T-helper 2 cell (primary cell): ENCODE results near the gene FAM168A.
A peak's percentile ranks its signal among the peaks of the same experiment; 100 is the strongest.

Experiments used
- DNase-seq, 5 experiments: peaks; one replicate each; pipeline versions ENCODE4 v3.0.0 to v3.0.0-alpha.2; 2012 to 2022

FAM168A gene

GRCh38 chr11:73398132-73398526 is 199.8 kb downstream of the FAM168A start:
- DNase-seq: no peak

- DNase-seq: no peak
Observed at GRCh38 chr11:73397468-73398131, 200.3 kb downstream of the FAM168A start.

GRCh38 chr11:73396985-73397384 is 200.9 kb downstream of the FAM168A start:
- no peak for DNase-seq

GRCh38 chr11:73396251-73396930 is 201.5 kb downstream of the FAM168A start:
- no peak for DNase-seq

GRCh38 chr11:73395297-73396208 is 202.4 kb downstream of the FAM168A start:
- DNase-seq: no peak

- no peak for DNase-seq
Observed at GRCh38 chr11:73394416-73395296, 203.3 kb downstream of the FAM168A start.

- peak in 4 of 5 experiments; percentile 36 to 71 (median 45) for DNase-seq
Observed at GRCh38 chr11:73393479-73394415, 204.2 kb downstream of the FAM168A start.

GRCh38 chr11:73393011-73393380 is 204.9 kb downstream of the FAM168A start:
- DNase-seq: no peak

- no peak for DNase-seq
Observed at GRCh38 chr11:73392108-73393010, 205.6 kb downstream of the FAM168A start.

- DNase-seq: no peak
Observed at GRCh38 chr11:73391665-73392064, 206.2 kb downstream of the FAM168A start.

GRCh38 chr11:73390601-73391565 is 207.0 kb downstream of the FAM168A start:
- no peak for DNase-seq

GRCh38 chr11:73389916-73390315 is 208.0 kb downstream of the FAM168A start:
- no peak for DNase-seq

- DNase-seq: no peak
Observed at GRCh38 chr11:73389134-73389525, 208.8 kb downstream of the FAM168A start.

- DNase-seq: no peak
Observed at GRCh38 chr11:73388265-73389133, 209.4 kb downstream of the FAM168A start.

- DNase-seq: no peak
Observed at GRCh38 chr11:73387594-73388264, 210.2 kb downstream of the FAM168A start.

- no peak for DNase-seq
Observed at GRCh38 chr11:73386546-73386945, 211.4 kb downstream of the FAM168A start.

- no peak for DNase-seq
Observed at GRCh38 chr11:73386016-73386415, 211.9 kb downstream of the FAM168A start.
